ENCODE results near the gene DLG4. TPM values are rescaled to one million over a fixed set of nuclear protein-coding genes. Genes with fewer than 3 reads are reported as not detected.

The DLG4 gene
- total and polyA plus RNA-seq, 9 donors, result 11.0 to 67.7 (median 28.3) TPM

GRCh38 chr17:7224661-7225111, 5.0 kb upstream of the DLG4 start:
- WGBS, 3 donors, result 46 to 62% (median 51%) methylated on average over 11 to 15 of the region's 15 CpGs
- DNase-seq, result no peak
- TF ChIP-seq CTCF (IDR thresholded peaks at IDR 0.05) (no peak), POLR2A (IDR thresholded peaks at IDR 0.05) (no peak), EP300 (IDR thresholded peaks at IDR 0.05) (no peak)
- H3K9me3 ChIP-seq, result no peaks in the 10 kb centered on the region
- no peaks in the 10 kb centered on the region for H3K36me3 ChIP-seq
- no peaks in the 10 kb centered on the region for H3K4me1 ChIP-seq (ENCODE audit: insufficient read depth)
- intact Hi-C loops (cut with DNase I), result no loop called here
- no peak overlapping the region for H3K27ac ChIP-seq
- no peak overlapping the region for H3K4me3 ChIP-seq
- no peaks in the 10 kb centered on the region for H3K27me3 ChIP-seq

- no peaks in the 10 kb centered on the region for H3K36me3 ChIP-seq
- intact Hi-C loops (cut with DNase I), result no loop called here
- peaks cover 4% of the 10 kb centered on the region for H3K4me1 ChIP-seq (ENCODE audit: insufficient read depth)
- WGBS, 3 donors, result 71 to 73% (median 72%) methylated on average over 9 to 10 of the region's 10 CpGs
- no peaks in the 10 kb centered on the region for H3K9me3 ChIP-seq
- H3K27me3 ChIP-seq, result no peaks in the 10 kb centered on the region
- DNase-seq, result no peak
- TF ChIP-seq POLR2A (IDR thresholded peaks at IDR 0.05) (no peak), CTCF (IDR thresholded peaks at IDR 0.05) (no peak), EP300 (IDR thresholded peaks at IDR 0.05) (no peak)
- no peak overlapping the region for H3K27ac ChIP-seq
- H3K4me3 ChIP-seq, result no peak overlapping the region
Measured at GRCh38 chr17:7224110-7224509, 4.5 kb upstream of the DLG4 start.

- no peak for DNase-seq
- TF ChIP-seq POLR2A (IDR thresholded peaks at IDR 0.05) (no peak), EP300 (IDR thresholded peaks at IDR 0.05) (no peak), CTCF (IDR thresholded peaks at IDR 0.05) (no peak)
- no peaks in the 10 kb centered on the region for H3K36me3 ChIP-seq
Measured at GRCh38 chr17:7223375-7223774, 3.7 kb upstream of the DLG4 start.

GRCh38 chr17:7222972-7223292, 3.3 kb upstream of the DLG4 start:
- TF ChIP-seq POLR2A (IDR thresholded peaks at IDR 0.05) (no peak), CTCF (IDR thresholded peaks at IDR 0.05) (no peak), EP300 (IDR thresholded peaks at IDR 0.05) (no peak)
- intact Hi-C loops (cut with DNase I), result no loop called here
- Histone ChIP-seq H3K4me3 (no peak overlapping the region), H3K27ac (no peak overlapping the region), H3K9me3 (no peaks in the 10 kb centered on the region), H3K27me3 (no peaks in the 10 kb centered on the region), H3K36me3 (no peaks in the 10 kb centered on the region), H3K4me1 (ENCODE audit: insufficient read depth) (peaks cover 7% of the 10 kb centered on the region)
- 62 to 67% (median 64%) methylated on average over 7 of the region's 7 CpGs for WGBS, 3 donors
- DNase-seq, result no peak

More at GRCh38 chr17:7223375-7223774, 3.7 kb upstream of the DLG4 start:
- H3K27me3 ChIP-seq, result no peaks in the 10 kb centered on the region
- 64 to 75% (median 71%) methylated on average over 3 to 4 of the region's 4 CpGs for WGBS, 3 donors
- peaks cover 5% of the 10 kb centered on the region for H3K4me1 ChIP-seq (ENCODE audit: insufficient read depth)
- H3K4me3 ChIP-seq, result no peak overlapping the region
- H3K9me3 ChIP-seq, result no peaks in the 10 kb centered on the region
- intact Hi-C loops (cut with DNase I), result no loop called here
- H3K27ac ChIP-seq, result no peak overlapping the region

Measured in ovary (tissue), 9 donors.